ENCODE results near the gene CYP4F12. TPM values are rescaled to one million over a fixed set of nuclear protein-coding genes. Genes with fewer than 3 reads are reported as not detected.

Gene CYP4F12
- polyA plus RNA-seq, 2 of the 4 experiments (the other 2 are of a cell fraction), result 6.3 to 12.8 TPM

GRCh38 chr19:15644066-15644741 is 28.7 kb upstream of the CYP4F12 start:
- Histone ChIP-seq H3K9me3 (no peaks in the 10 kb centered on the region), H3K4me2 (0 out of 3 replicates have a peak overlapping the region, but pooled peaks have one; percentile 23), H3K27ac (no peak overlapping the region), H3K4me1 (peaks cover 33% of the 10 kb centered on the region), H3K4me3 (no peak overlapping the region)
- WGBS (ENCODE audit: missing lambda C conversion rate), result 90% methylated on average over 3 of the region's 3 CpGs
- ATAC-seq (no peak), FAIRE-seq (no peak), DNase-seq (ENCODE audit: low read depth in 1 of 2, low spot score in 1 of 2) (no peak)
- CTCF ChIA-PET, result no interaction called here
- POLR2A ChIA-PET, result no interaction called here
- TF ChIP-seq E2F6 (IDR thresholded peaks at IDR 0.05; ENCODE audit: borderline replicate concordance, low read depth), result no peak
- TF ChIP-seq ZNF302 (CRISPR knock-in tag; IDR thresholded peaks at IDR 0.05), result no peak
- TF ChIP-seq ESRRA (IDR thresholded peaks at IDR 0.05; ENCODE audit: borderline replicate concordance, low read length), result no peak
- no peak for TF ChIP-seq MAZ (IDR thresholded peaks at IDR 0.05; ENCODE audit: borderline replicate concordance, low read depth, low read length)
- no peak for TF ChIP-seq KDM1A (IDR thresholded peaks at IDR 0.05; ENCODE audit: low read depth)
- TF ChIP-seq JUNB (IDR thresholded peaks at IDR 0.05), result no peak
- TF ChIP-seq CEBPB (IDR thresholded peaks at IDR 0.05), result no peak
- TF ChIP-seq ZFP36 (IDR thresholded peaks at IDR 0.05; ENCODE audit: borderline replicate concordance, partially characterized antibody), result no peak

- Histone ChIP-seq H3K9me3 (no peaks in the 10 kb centered on the region), H3K27ac (no peak overlapping the region), H3K4me3 (no peak overlapping the region), H3K4me1 (peaks cover 28% of the 10 kb centered on the region), H3K4me2 (no peak overlapping the region)
- TF ChIP-seq GATA3 (IDR thresholded peaks at IDR 0.05; ENCODE audit: borderline replicate concordance) (no peak), TFCP2L1 (CRISPR knock-in tag; IDR thresholded peaks at IDR 0.05) (no peak), TP53 (CRISPR knock-in tag; IDR thresholded peaks at IDR 0.05) (no peak), HES2 (IDR thresholded peaks at IDR 0.05) (no peak), NPAS2 (CRISPR knock-in tag; IDR thresholded peaks at IDR 0.05; ENCODE audit: borderline replicate concordance) (no peak), MAZ (IDR thresholded peaks at IDR 0.05; ENCODE audit: borderline replicate concordance, low read depth, low read length) (no peak), KDM5A (IDR thresholded peaks at IDR 0.05) (no peak), POLR2AphosphoS2 (conservative IDR thresholded peaks at IDR 0.05; ENCODE audit: low read length) (no peak), ZFP36 (IDR thresholded peaks at IDR 0.05; ENCODE audit: borderline replicate concordance, partially characterized antibody) (no peak), HOXA7 (CRISPR knock-in tag; IDR thresholded peaks at IDR 0.05) (no peak)
- ChIA-PET CTCF (interaction anchor here (1.0 to 2.7 kb wide), 3 partner anchors 15 to 140 kb away, joined by 3 to 10 read pairs (median 7); no protein-coding TSS in a partner anchor), POLR2A (no interaction called here)
- ATAC-seq, result no peak
- DNase-seq (ENCODE audit: low read depth in 1 of 2, low spot score in 1 of 2), result no peak
- WGBS (ENCODE audit: missing lambda C conversion rate), result 93% methylated on average over 3 of the region's 3 CpGs
- FAIRE-seq, result no peak
Measured at GRCh38 chr19:15644816-15645215, 28.1 kb upstream of the CYP4F12 start.

GRCh38 chr19:15649526-15649925 is 23.4 kb upstream of the CYP4F12 start:
- H3K27ac ChIP-seq, result no peak overlapping the region
- CTCF ChIA-PET, result no interaction called here
- no peaks in the 10 kb centered on the region for H3K9me3 ChIP-seq
- no peak for TF ChIP-seq REST (IDR thresholded peaks at IDR 0.05)
- no peak for TF ChIP-seq KDM5A (IDR thresholded peaks at IDR 0.05)
- TF ChIP-seq SMC3 (IDR thresholded peaks at IDR 0.05), result no peak
- TF ChIP-seq EHMT2 (IDR thresholded peaks at IDR 0.05; ENCODE audit: low read depth), result no peak
- no peak for TF ChIP-seq JUN (IDR thresholded peaks at IDR 0.05)
- no peak for TF ChIP-seq NR3C1 (IDR thresholded peaks at IDR 0.05)
- no peak for TF ChIP-seq CEBPB (IDR thresholded peaks at IDR 0.05)
- no peak for TF ChIP-seq MAZ (IDR thresholded peaks at IDR 0.05; ENCODE audit: borderline replicate concordance, low read depth, low read length)
- TF ChIP-seq TP53 (CRISPR knock-in tag; IDR thresholded peaks at IDR 0.05), result no peak
- TF ChIP-seq EHF (CRISPR knock-in tag; IDR thresholded peaks at IDR 0.05), result no peak
- TF ChIP-seq HOXB13 (CRISPR knock-in tag; IDR thresholded peaks at IDR 0.05; ENCODE audit: low read depth), result no peak
- TF ChIP-seq ESRRA (IDR thresholded peaks at IDR 0.05; ENCODE audit: borderline replicate concordance, low read length), result no peak
- no peak for TF ChIP-seq HOXA7 (CRISPR knock-in tag; IDR thresholded peaks at IDR 0.05)
- no peak for DNase-seq (ENCODE audit: low read depth in 1 of 2, low spot score in 1 of 2)
- H3K4me1 ChIP-seq, result no peaks in the 10 kb centered on the region
- POLR2A ChIA-PET, result interaction anchor here (0.6 kb wide), 1 partner anchor 496 kb away, joined by 5 read pairs; no protein-coding TSS in a partner anchor
- no peak overlapping the region for H3K4me3 ChIP-seq
- no peak for ATAC-seq
- WGBS (ENCODE audit: missing lambda C conversion rate), result 94% methylated on average over 2 of the region's 2 CpGs
- H3K4me2 ChIP-seq, result no peak overlapping the region
- FAIRE-seq, result no peak
